ENCODE data around the gene RASGEF1C. TPM values are rescaled to one million over a fixed set of nuclear protein-coding genes. Genes with fewer than 3 reads are reported as not detected.

Gene RASGEF1C
- total and polyA plus RNA-seq, 2 of the 13 experiments (the other 11 are each of a cell fraction or from before 2014, with no cell fraction given) = not detected

- TF ChIP-seq, protein P1, sequence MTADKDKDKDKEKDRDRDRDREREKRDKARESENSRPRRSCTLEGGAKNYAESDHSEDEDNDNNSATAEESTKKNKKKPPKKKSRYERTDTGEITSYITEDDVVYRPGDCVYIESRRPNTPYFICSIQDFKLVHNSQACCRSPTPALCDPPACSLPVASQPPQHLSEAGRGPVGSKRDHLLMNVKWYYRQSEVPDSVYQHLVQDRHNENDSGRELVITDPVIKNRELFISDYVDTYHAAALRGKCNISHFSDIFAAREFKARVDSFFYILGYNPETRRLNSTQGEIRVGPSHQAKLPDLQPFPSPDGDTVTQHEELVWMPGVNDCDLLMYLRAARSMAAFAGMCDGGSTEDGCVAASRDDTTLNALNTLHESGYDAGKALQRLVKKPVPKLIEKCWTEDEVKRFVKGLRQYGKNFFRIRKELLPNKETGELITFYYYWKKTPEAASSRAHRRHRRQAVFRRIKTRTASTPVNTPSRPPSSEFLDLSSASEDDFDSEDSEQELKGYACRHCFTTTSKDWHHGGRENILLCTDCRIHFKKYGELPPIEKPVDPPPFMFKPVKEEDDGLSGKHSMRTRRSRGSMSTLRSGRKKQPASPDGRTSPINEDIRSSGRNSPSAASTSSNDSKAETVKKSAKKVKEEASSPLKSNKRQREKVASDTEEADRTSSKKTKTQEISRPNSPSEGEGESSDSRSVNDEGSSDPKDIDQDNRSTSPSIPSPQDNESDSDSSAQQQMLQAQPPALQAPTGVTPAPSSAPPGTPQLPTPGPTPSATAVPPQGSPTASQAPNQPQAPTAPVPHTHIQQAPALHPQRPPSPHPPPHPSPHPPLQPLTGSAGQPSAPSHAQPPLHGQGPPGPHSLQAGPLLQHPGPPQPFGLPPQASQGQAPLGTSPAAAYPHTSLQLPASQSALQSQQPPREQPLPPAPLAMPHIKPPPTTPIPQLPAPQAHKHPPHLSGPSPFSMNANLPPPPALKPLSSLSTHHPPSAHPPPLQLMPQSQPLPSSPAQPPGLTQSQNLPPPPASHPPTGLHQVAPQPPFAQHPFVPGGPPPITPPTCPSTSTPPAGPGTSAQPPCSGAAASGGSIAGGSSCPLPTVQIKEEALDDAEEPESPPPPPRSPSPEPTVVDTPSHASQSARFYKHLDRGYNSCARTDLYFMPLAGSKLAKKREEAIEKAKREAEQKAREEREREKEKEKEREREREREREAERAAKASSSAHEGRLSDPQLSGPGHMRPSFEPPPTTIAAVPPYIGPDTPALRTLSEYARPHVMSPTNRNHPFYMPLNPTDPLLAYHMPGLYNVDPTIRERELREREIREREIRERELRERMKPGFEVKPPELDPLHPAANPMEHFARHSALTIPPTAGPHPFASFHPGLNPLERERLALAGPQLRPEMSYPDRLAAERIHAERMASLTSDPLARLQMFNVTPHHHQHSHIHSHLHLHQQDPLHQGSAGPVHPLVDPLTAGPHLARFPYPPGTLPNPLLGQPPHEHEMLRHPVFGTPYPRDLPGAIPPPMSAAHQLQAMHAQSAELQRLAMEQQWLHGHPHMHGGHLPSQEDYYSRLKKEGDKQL (CRISPR knock-in tag; IDR thresholded peaks at IDR 0.05; ENCODE audit: low read depth) = no peak
- 0 out of 2 replicates have a peak, but pooled peaks have one; percentile 8 for TF ChIP-seq MAX (IDR thresholded peaks at IDR 0.05)
- TF ChIP-seq RBAK (CRISPR knock-in tag; IDR thresholded peaks at IDR 0.05) = no peak
- TF ChIP-seq ZFP1 (CRISPR knock-in tag; IDR thresholded peaks at IDR 0.05) = no peak
- TF ChIP-seq HMG20B (CRISPR knock-in tag; conservative IDR thresholded peaks at IDR 0.05) = no peak
- TF ChIP-seq POLR2AphosphoS2 (IDR thresholded peaks at IDR 0.05; ENCODE audit: low read depth, low read length) = no peak
- TF ChIP-seq HNRNPH1 (optimal IDR thresholded peaks at IDR 0.05; ENCODE audit: low read depth, low read length) = no peak
- TF ChIP-seq SIN3B (IDR thresholded peaks at IDR 0.05; ENCODE audit: low read length) = no peak
- TF ChIP-seq SP5 (CRISPR knock-in tag; IDR thresholded peaks at IDR 0.05; ENCODE audit: borderline replicate concordance, low read depth) = no peak
- TF ChIP-seq JDP2 (CRISPR knock-in tag; IDR thresholded peaks at IDR 0.05; ENCODE audit: borderline replicate concordance) = no peak
- no peak for TF ChIP-seq HMGA1 (CRISPR knock-in tag; conservative IDR thresholded peaks at IDR 0.05)
- no peak for TF ChIP-seq ELF1 (CRISPR knock-in tag; IDR thresholded peaks at IDR 0.05)
- TF ChIP-seq, protein P2, sequence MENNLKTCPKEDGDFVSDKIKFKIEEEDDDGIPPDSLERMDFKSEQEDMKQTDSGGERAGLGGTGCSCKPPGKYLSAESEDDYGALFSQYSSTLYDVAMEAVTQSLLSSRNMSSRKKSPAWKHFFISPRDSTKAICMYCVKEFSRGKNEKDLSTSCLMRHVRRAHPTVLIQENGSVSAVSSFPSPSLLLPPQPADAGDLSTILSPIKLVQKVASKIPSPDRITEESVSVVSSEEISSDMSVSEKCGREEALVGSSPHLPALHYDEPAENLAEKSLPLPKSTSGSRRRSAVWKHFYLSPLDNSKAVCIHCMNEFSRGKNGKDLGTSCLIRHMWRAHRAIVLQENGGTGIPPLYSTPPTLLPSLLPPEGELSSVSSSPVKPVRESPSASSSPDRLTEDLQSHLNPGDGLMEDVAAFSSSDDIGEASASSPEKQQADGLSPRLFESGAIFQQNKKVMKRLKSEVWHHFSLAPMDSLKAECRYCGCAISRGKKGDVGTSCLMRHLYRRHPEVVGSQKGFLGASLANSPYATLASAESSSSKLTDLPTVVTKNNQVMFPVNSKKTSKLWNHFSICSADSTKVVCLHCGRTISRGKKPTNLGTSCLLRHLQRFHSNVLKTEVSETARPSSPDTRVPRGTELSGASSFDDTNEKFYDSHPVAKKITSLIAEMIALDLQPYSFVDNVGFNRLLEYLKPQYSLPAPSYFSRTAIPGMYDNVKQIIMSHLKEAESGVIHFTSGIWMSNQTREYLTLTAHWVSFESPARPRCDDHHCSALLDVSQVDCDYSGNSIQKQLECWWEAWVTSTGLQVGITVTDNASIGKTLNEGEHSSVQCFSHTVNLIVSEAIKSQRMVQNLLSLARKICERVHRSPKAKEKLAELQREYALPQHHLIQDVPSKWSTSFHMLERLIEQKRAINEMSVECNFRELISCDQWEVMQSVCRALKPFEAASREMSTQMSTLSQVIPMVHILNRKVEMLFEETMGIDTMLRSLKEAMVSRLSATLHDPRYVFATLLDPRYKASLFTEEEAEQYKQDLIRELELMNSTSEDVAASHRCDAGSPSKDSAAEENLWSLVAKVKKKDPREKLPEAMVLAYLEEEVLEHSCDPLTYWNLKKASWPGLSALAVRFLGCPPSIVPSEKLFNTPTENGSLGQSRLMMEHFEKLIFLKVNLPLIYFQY (CRISPR knock-in tag; IDR thresholded peaks at IDR 0.05; ENCODE audit: borderline replicate concordance) = no peak
- no peak for TF ChIP-seq ZNF350 (CRISPR knock-in tag; IDR thresholded peaks at IDR 0.05; ENCODE audit: borderline replicate concordance, low read depth)
- peak; percentile 91 for TF ChIP-seq ZNF142 (CRISPR knock-in tag; IDR thresholded peaks at IDR 0.05)
- TF ChIP-seq ZNF326 (CRISPR knock-in tag; IDR thresholded peaks at IDR 0.05; ENCODE audit: borderline replicate concordance) = no peak
These were observed at the start of gene RASGEF1C (continued) for GRCh38 chr5:180209137-180209581.
